ENCODE measurements around the gene C22orf23. TPM values are rescaled to one million over a fixed set of nuclear protein-coding genes. Genes with fewer than 3 reads are reported as not detected.

C22orf23 gene
- total RNA-seq, 1 experiment from 2014 or later = 0.64 TPM

DNA sequence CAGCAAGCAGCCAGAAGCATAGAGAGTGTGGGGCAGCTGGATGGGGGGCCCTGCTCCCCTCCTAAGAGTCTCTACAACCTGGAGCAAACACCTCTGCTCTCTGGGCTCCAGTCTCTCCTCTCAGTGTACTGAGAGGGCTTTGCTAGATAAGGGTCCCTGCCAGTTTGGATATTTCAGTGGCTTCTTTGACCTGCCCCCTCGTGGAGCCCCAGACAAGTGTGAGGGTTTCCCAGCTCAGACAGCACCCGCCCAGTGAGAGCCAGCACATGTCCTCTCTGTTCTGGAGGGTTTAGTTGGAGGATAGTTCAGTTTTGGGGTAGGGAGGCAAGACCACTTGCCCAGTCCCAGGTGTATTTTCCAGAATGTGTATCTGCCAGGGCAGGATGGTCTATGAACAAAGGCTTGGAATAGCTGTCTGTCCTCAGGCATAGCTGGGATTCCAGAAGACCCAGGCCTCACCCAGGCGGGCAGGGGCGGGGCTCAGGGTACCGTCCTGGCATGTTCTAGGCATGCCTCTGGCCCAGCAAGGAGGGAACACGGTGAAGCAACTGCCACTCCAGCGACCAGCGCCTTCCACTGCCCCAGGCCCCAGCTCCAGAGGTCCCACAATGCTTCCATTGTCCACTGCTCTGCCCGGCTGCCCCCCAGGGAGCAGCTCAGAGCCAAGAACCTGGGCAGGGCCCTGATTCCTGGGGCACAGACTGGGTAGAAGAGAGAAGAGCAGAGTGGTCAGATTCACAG is 54.8 kb downstream of the C22orf23 start:
- Histone ChIP-seq H3K27ac (ENCODE audit: low read depth, low read length, poor library complexity, severe bottlenecking) (peak overlapping the region; percentile 16), H3K4me1 (ENCODE audit: insufficient read depth, low read length, poor library complexity, severe bottlenecking) (no peaks in the 10 kb centered on the region), H3K9me3 (ENCODE audit: low read depth, low read length, poor library complexity, severe bottlenecking) (no peaks in the 10 kb centered on the region), H3K4me3 (ENCODE audit: low read depth, low read length, poor library complexity, severe bottlenecking) (no peak overlapping the region), H3K27me3 (replicated peaks; ENCODE audit: insufficient read depth, low read depth, low read length, poor library complexity) (no peaks in the 10 kb centered on the region), H3K36me3 (ENCODE audit: insufficient read depth, low read length, poor library complexity, severe bottlenecking) (no peaks in the 10 kb centered on the region)
- no peak for DNase-seq (ENCODE audit: low spot score)
- ChIA-PET POLR2A (ENCODE audit: low non-redundant PET) (no interaction called here), CTCF (no interaction called here)
- intact Hi-C loops (cut with micrococcal nuclease; ENCODE audit: unreplicated experiment) = no loop called here
- no TSS peak for BruUV-seq (replicated peaks)
- TF ChIP-seq, protein P1, sequence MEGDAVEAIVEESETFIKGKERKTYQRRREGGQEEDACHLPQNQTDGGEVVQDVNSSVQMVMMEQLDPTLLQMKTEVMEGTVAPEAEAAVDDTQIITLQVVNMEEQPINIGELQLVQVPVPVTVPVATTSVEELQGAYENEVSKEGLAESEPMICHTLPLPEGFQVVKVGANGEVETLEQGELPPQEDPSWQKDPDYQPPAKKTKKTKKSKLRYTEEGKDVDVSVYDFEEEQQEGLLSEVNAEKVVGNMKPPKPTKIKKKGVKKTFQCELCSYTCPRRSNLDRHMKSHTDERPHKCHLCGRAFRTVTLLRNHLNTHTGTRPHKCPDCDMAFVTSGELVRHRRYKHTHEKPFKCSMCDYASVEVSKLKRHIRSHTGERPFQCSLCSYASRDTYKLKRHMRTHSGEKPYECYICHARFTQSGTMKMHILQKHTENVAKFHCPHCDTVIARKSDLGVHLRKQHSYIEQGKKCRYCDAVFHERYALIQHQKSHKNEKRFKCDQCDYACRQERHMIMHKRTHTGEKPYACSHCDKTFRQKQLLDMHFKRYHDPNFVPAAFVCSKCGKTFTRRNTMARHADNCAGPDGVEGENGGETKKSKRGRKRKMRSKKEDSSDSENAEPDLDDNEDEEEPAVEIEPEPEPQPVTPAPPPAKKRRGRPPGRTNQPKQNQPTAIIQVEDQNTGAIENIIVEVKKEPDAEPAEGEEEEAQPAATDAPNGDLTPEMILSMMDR (conservative IDR thresholded peaks at IDR 0.05; ENCODE audit: low read depth, low read length) = no peak
- TF ChIP-seq EZH2 (IDR thresholded peaks at IDR 0.05; ENCODE audit: borderline replicate concordance, low read depth, low read length, poor library complexity, severe bottlenecking) = no peak

DNA sequence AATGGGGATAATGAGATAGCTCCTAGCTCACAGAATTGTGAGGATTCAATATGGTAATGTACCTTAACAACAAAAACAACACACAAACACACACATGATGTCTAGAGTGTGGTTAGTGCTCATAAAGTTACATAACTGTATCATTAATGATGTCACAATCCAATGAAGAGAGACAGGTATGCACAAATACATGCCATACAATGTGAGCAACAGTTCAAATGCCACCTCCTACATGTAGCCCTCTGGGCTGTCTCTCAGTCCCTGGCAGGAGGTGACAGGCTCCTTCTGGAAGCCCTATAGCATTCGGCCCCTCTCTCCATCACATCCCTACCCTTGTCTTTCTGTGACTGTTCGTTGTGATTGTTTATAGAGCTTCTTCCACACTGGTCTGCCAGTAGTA is 55.6 kb downstream of the C22orf23 start:
- no TSS peak for BruUV-seq (replicated peaks)
- H3K27me3 ChIP-seq (replicated peaks; ENCODE audit: insufficient read depth, low read depth, low read length, poor library complexity) = no peaks in the 10 kb centered on the region
- intact Hi-C loops (cut with micrococcal nuclease; ENCODE audit: unreplicated experiment) = no loop called here
- TF ChIP-seq EZH2 (IDR thresholded peaks at IDR 0.05; ENCODE audit: borderline replicate concordance, low read depth, low read length, poor library complexity, severe bottlenecking) = no peak
- TF ChIP-seq, protein P1 (conservative IDR thresholded peaks at IDR 0.05; ENCODE audit: low read depth, low read length) = no peak
- ChIA-PET CTCF (interaction anchor here (0.7 to 1.1 kb wide), 2 partner anchors 200 to 276 kb away, joined by 3 to 4 read pairs; no protein-coding TSS in a partner anchor), POLR2A (ENCODE audit: low non-redundant PET) (no interaction called here)
- H3K9me3 ChIP-seq (ENCODE audit: low read depth, low read length, poor library complexity, severe bottlenecking) = no peaks in the 10 kb centered on the region
- H3K4me1 ChIP-seq (ENCODE audit: insufficient read depth, low read length, poor library complexity, severe bottlenecking) = no peaks in the 10 kb centered on the region
- H3K27ac ChIP-seq (ENCODE audit: low read depth, low read length, poor library complexity, severe bottlenecking) = no peak overlapping the region
- no peak for DNase-seq (ENCODE audit: low spot score)
- H3K36me3 ChIP-seq (ENCODE audit: insufficient read depth, low read length, poor library complexity, severe bottlenecking) = no peaks in the 10 kb centered on the region
- H3K4me3 ChIP-seq (ENCODE audit: low read depth, low read length, poor library complexity, severe bottlenecking) = no peak overlapping the region

DNA sequence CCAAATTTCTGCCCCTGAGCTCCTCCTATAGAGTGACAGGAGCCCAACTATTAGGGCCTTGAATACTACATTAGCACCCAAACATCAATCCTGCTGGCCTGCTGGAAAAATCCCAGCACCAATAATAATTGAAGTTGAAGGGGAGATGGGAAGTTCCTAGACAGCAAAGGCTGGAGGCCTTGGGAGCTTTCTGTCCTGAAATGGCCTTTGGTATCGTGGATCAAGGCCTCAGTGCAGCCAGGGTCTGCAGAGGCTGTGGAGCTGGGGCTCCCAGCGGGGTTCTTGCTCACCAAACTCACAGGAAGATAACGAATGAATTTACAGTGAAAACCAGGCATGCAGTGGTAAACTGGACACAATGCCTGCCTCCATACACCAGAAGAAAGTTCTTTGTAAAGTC is 56.5 kb downstream of the C22orf23 start:
- Histone ChIP-seq H3K36me3 (ENCODE audit: insufficient read depth, low read length, poor library complexity, severe bottlenecking) (no peaks in the 10 kb centered on the region), H3K9me3 (ENCODE audit: low read depth, low read length, poor library complexity, severe bottlenecking) (no peaks in the 10 kb centered on the region), H3K27ac (ENCODE audit: low read depth, low read length, poor library complexity, severe bottlenecking) (no peak overlapping the region), H3K4me3 (ENCODE audit: low read depth, low read length, poor library complexity, severe bottlenecking) (no peak overlapping the region), H3K27me3 (replicated peaks; ENCODE audit: insufficient read depth, low read depth, low read length, poor library complexity) (no peaks in the 10 kb centered on the region), H3K4me1 (ENCODE audit: insufficient read depth, low read length, poor library complexity, severe bottlenecking) (no peaks in the 10 kb centered on the region)
- POLR2A ChIA-PET (ENCODE audit: low non-redundant PET) = no interaction called here
- TF ChIP-seq, protein P1 (conservative IDR thresholded peaks at IDR 0.05; ENCODE audit: low read depth, low read length) = no peak
- no peak for TF ChIP-seq EZH2 (IDR thresholded peaks at IDR 0.05; ENCODE audit: borderline replicate concordance, low read depth, low read length, poor library complexity, severe bottlenecking)
- no peak for DNase-seq (ENCODE audit: low spot score)
- CTCF ChIA-PET = interaction anchor here (1.1 kb wide), 1 partner anchor 199 kb away, joined by 3 read pairs; no protein-coding TSS in a partner anchor
- no TSS peak for BruUV-seq (replicated peaks)
- intact Hi-C loops (cut with micrococcal nuclease; ENCODE audit: unreplicated experiment) = no loop called here
